Endothelial cell of umbilical vein (primary cell): ENCODE results near the gene PLD4. TPM values are rescaled to one million over a fixed set of nuclear protein-coding genes. Genes with fewer than 3 reads are reported as not detected.
A peak's percentile ranks its signal among the peaks of the same experiment; 100 is the strongest.

Source experiments
- BruUV-seq: library from RNA; stranded (reverse); fragments of 400-500 nt; replicated peaks from 2 replicates; lab custom pipeline; 2021; lab: Mats Ljungman, UMichigan
- CTCF ChIA-PET: fragments of 300-600, 350-600 bp; sonication (Branson Sonifier 250); formaldehyde crosslinking; loops from one replicate; lab custom pipeline; 2021; ENCODE audit warnings: antibody characterized with exemption, inconsistent platforms; lab: Charles Lee
- POLR2A ChIA-PET: fragments of 300-600, 350-600 bp; sonication (Branson Sonifier 250); formaldehyde crosslinking; loops from one replicate; lab custom pipeline; 2021; ENCODE audit warnings: antibody characterized with exemption, inconsistent platforms; lab: Charles Lee
- DNase-seq: peaks from one replicate; pipeline ENCODE4 v3.0.0-alpha.2; 2011; ENCODE audit warnings: low read depth, low spot score
- FAIRE-seq: peaks from 2 replicates; lab custom pipeline; 2011; peaks lifted over from hg19 to GRCh38; lab: Jason Lieb, UNC
- H2AFZ ChIP-seq: 2 replicates; pipeline ENCODE4 v1.6.0; 2012; ENCODE audit warnings: low read depth, low read length, control low read depth, inconsistent platforms
- H3K27ac ChIP-seq: 2 replicates; pipeline ENCODE4 v1.5.1; 2011; ENCODE audit warnings: low read depth, mild to moderate bottlenecking, control low read depth, low read length, moderate library complexity; ENCODE audit not compliant: insufficient read depth
- H3K27me3 ChIP-seq, 2 experiments: 2 replicates each; pipeline versions ENCODE4 v1.6.0 to v1.6.1; 2011; ENCODE audit warnings: low read length in 2 of 2, mixed read lengths in 1 of 2; ENCODE audit not compliant: control insufficient read depth in 2 of 2, insufficient read depth in 2 of 2
- H3K36me3 ChIP-seq, 2 experiments: 2 replicates in 1 of 2; 3 replicates in 1 of 2; pipeline ENCODE4 v1.5.1; 2011; ENCODE audit warnings: low read length in 2 of 2, mild to moderate bottlenecking in 1 of 2, moderate library complexity in 1 of 2; ENCODE audit not compliant: control insufficient read depth in 2 of 2, insufficient read depth in 2 of 2; ENCODE audit errors: extremely low read depth in 1 of 2
- H3K4me1 ChIP-seq: 3 replicates; pipeline ENCODE4 v1.5.1; 2011; ENCODE audit warnings: mild to moderate bottlenecking, low read length; ENCODE audit not compliant: control insufficient read depth, insufficient read depth; ENCODE audit errors: extremely low read depth
- H3K4me2 ChIP-seq: 2 replicates; pipeline ENCODE4 v1.6.1; 2011; ENCODE audit warnings: low read length, control low read depth, mixed read lengths; ENCODE audit not compliant: insufficient read depth
- H3K4me3 ChIP-seq, 3 experiments: fragments of 200-600 bp in 1 of 3; sonication (generic), shearing (Covaris generic) in 1 of 3; replicated peaks in 1 of 3; 2 replicates each; pipeline ENCODE4 v1.5.1; 2011 to 2016; ENCODE audit warnings: control low read depth in 3 of 3, low read length in 3 of 3, mild to moderate bottlenecking in 2 of 3, inconsistent platforms in 1 of 3, low read depth in 1 of 3, moderate library complexity in 1 of 3; ENCODE audit not compliant: insufficient read depth in 1 of 3
- H3K79me2 ChIP-seq: 2 replicates; pipeline ENCODE4 v1.6.0; 2012; ENCODE audit warnings: low read length, inconsistent platforms; ENCODE audit not compliant: control insufficient read depth, insufficient read depth
- H3K9ac ChIP-seq: replicated peaks from 2 replicates; pipeline ENCODE3; 2011; ENCODE audit warnings: low read length, control low read depth; ENCODE audit not compliant: insufficient read depth; ENCODE audit errors: extremely low read depth
- H3K9me1 ChIP-seq: replicated peaks from 3 replicates; pipeline ENCODE4 v1.6.0; 2011; ENCODE audit warnings: mild to moderate bottlenecking, low read length; ENCODE audit not compliant: control insufficient read depth, insufficient read depth; ENCODE audit errors: extremely low read depth
- H3K9me3 ChIP-seq: replicated peaks from 2 replicates; pipeline ENCODE4 v1.5.1; 2012; ENCODE audit warnings: low read length, inconsistent platforms; ENCODE audit not compliant: control insufficient read depth, insufficient read depth
- H4K20me1 ChIP-seq: replicated peaks from 2 replicates; pipeline ENCODE3; 2011; ENCODE audit warnings: mild to moderate bottlenecking, low read length; ENCODE audit not compliant: control insufficient read depth, insufficient read depth; ENCODE audit errors: extremely low read depth
- CTCF ChIP-seq, 2 donors: IDR thresholded peaks; 1 replicate in 1 of 2; 2 replicates in 1 of 2; pipeline ENCODE4 v1.5.1; 2011; ENCODE audit warnings: low read length in 2 of 2, mild to moderate bottlenecking in 2 of 2, moderate library complexity in 2 of 2, control low read depth in 1 of 2, inconsistent platforms in 1 of 2, low read depth in 1 of 2; ENCODE audit not compliant: insufficient read depth in 1 of 2; ENCODE audit errors: extremely low read depth in 1 of 2
- POLR2AphosphoS5 ChIP-seq: IDR thresholded peaks from 2 replicates; pipeline ENCODE4 v1.6.1; 2012; ENCODE audit warnings: low read depth, mild to moderate bottlenecking, control low read depth, low read length, moderate library complexity; ENCODE audit not compliant: insufficient read depth
- dilution Hi-C: fragments of 300-500 bp; cut with MboI; formaldehyde crosslinking; loops from one replicate; pipeline ENCODE4 v1.15.0; 2019; ENCODE audit warnings: low sequenced_read_pairs; ENCODE audit not compliant: extremely low pct_ligation_motif_present
- intact Hi-C: fragments of 100-400 bp; cut with micrococcal nuclease; formaldehyde crosslinking; loops from one replicate; pipeline ENCODE4 v1.10.0; 2022
- polyA plus RNA-seq, 4 experiments: library from polyadenylated mRNA; depleted of rRNA in 3 of 4; stranded (reverse) in 3 of 4; unstranded in 1 of 4; fragments of >200 nt; gene quantifications; 2 replicates each; pipeline versions ENCODE4 v1.2.1 to v1.2.3, GENCODE V29; 2011 to 2012; ENCODE audit warnings: missing spikeins in 1 of 4
- total RNA-seq: library from RNA; stranded (reverse); gene quantifications from 2 replicates; pipeline ENCODE4 v1.2.3, GENCODE V29; 2021

PLD4 gene
- total and polyA plus RNA-seq, 2 donors (not counting 3 experiments of a cell fraction or from before 2014, with no cell fraction given), result 0.01 to 0.11 TPM

- POLR2A ChIA-PET, result interaction anchor here (0.6 kb wide), 1 partner anchor 10 kb away, joined by 3 read pairs; the partner anchor contains the start of gene CLBA1
- no peak for DNase-seq
- Histone ChIP-seq H3K79me2 (no peaks in the 10 kb centered on the region), H3K36me3 (no peaks in the 10 kb centered on the region), H3K9ac (no peak overlapping the region), H3K9me1 (no peaks in the 10 kb centered on the region), H3K4me3 (no peak overlapping the region), H3K4me1 (peaks cover 46% of the 10 kb centered on the region), H3K27me3 (no peaks in the 10 kb centered on the region), H3K9me3 (no peaks in the 10 kb centered on the region), H4K20me1 (no peaks in the 10 kb centered on the region), H3K4me2 (no peak overlapping the region), H2AFZ (no peak overlapping the region), H3K27ac (no peak overlapping the region)
- dilution Hi-C loops (no loop called here), intact Hi-C loops (loop anchor here (1.0 to 10.0 kb wide), 7 partner anchors 10 to 327 kb away; partner anchors contain the start of genes BRF1, CDCA4 and CLBA1)
- BruUV-seq, result no TSS peak
- CTCF ChIA-PET, result interaction anchor here (0.6 to 4.7 kb wide), 15 partner anchors 8 to 207 kb away, joined by 3 to 97 read pairs (median 4); partner anchors contain the start of genes CDCA4 and CLBA1
- peak; percentile 4 for FAIRE-seq
- TF ChIP-seq CTCF (IDR thresholded peaks at IDR 0.05; ENCODE audit: extremely low read depth in 1 of 2, insufficient read depth in 1 of 2, low read depth in 1 of 2, low read length in 2 of 2), result peak in 1 of 2 donors; percentile 23
- TF ChIP-seq POLR2AphosphoS5, result no peak
Observed at GRCh38 chr14:104975481-104976197, 51.0 kb downstream of the PLD4 start.
